Fibroblast of pulmonary artery (primary cell): ENCODE measurements around the gene MXRA8.

ENCODE experiments used
- DNase-seq: peaks from one replicate; pipeline ENCODE4 v3.0.0-alpha.2; 2010; ENCODE audit warnings: low read depth
- H3K4me3 ChIP-seq: replicated peaks from 2 replicates; pipeline ENCODE4 v1.5.1; 2011; ENCODE audit warnings: low read depth, mild to moderate bottlenecking, control low read depth, low read length, moderate library complexity
- CTCF ChIP-seq: IDR thresholded peaks from 2 replicates; pipeline ENCODE4 v1.5.1; 2011; ENCODE audit warnings: mild to moderate bottlenecking, control low read depth, low read length, inconsistent platforms; ENCODE audit errors: missing control alignments

The MXRA8 gene

DNA sequence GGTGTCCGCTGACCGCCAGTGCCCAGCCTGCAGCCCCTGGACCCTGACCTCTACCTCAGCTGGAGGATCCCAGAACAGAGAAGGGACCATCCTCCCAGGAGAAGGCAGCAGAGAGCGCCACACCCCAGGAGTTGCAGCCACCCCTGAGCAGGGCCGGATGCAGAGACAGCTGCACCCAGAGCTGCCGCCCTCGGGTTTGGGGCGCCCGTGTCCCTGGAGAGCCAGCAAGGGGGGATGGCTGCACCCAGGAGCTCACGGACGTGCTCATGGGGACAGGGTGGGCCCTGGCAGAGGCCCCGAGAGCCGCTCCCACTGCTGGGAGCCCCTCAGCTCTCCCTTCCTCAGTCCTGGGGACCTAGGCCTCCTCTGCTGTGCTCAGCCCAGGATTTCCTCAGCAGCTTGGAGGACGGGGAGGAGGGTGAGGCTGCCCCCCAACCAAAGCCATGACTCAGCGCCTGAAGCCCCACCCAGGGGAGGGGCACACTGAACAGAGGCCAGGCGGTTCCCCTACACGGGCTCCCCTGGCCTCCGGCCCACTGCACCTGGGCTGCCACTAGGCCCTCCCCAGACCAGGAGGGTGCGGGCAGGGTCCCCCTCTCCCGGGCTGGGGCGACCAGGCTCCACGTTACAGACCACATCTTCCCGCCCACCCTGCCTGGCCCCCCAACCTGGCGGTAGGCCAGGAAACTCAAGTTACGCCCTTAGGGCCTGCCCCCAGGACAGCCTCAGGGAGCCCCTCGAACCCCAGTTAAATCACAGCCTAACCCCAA, 52.9 kb downstream of the MXRA8 start:
- DNase-seq = peak; percentile 70
- no peak for TF ChIP-seq CTCF
- H3K4me3 ChIP-seq = peak overlapping the region; percentile 72

- TF ChIP-seq CTCF = no peak
- peak overlapping the region; percentile 72 for H3K4me3 ChIP-seq
- DNase-seq = peak; percentile 78
These were observed 53.7 kb downstream of the MXRA8 start for GRCh38 chr1:1304331-1305299.

DNA sequence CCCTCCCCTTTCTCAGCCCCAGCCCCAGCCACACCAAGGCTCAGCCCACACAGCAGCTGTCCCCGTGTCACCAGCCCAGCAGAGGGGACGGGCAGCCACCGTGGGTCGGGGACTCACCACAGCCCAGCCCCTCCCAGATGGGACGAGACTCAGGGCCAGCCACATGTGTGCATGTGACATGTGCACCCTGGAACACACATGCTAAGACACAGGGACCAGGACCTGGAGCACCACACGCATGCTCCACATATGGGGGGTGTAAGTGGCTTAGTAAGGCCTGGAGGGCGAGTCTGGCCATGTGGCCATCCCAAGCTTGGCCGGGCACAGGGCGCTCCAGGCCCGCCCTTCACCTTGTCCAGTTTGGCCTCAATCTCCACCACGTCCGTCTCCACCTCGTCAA, 54.6 kb downstream of the MXRA8 start:
- H3K4me3 ChIP-seq = no peak overlapping the region
- TF ChIP-seq CTCF = no peak
- DNase-seq = no peak

DNA sequence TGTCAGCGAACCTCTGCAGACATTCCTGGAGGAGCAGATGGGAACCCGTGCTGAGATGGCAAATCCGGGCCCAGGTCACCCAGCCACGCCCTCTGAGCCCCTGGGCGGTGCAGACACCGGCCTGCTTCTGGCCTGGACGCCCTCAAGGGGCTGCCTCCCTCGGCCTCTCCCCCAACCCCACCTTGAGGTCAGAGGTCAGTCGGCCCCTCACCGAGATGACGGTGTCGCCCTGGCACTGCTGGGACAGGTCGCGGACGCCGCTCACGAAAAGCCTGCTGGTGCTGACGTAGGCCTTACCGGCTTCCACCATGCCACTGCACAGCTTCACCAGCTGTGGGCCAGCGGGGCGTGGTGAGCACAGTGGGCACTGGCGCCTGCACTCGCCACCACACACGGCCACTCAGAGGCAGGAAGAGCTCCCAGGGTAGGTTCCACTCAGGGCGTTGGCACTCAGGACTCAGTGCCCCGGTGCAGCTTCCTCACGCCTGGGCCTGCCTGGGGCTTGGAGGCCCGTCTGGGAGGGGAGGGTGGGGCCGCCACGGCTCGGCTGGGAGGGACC, 55.3 kb downstream of the MXRA8 start:
- no peak for TF ChIP-seq CTCF
- DNase-seq = no peak
- no peak overlapping the region for H3K4me3 ChIP-seq
